Measurements from ENCODE around the gene NPY4R. TPM values are rescaled to one million over a fixed set of nuclear protein-coding genes. Genes with fewer than 3 reads are reported as not detected.
"Not testable (repeated sequence)": the region's sequence is repeated elsewhere in the genome, so short reads cannot be mapped to it uniquely, and the experiment has no call there.

Gene NPY4R
- polyA plus RNA-seq (2013), result 0.16 and 0.19 TPM in 2 replicates

- H4K8ac ChIP-seq (ENCODE audit: low read depth, low read length); H3K9me3 ChIP-seq (ENCODE audit: insufficient read depth, low read depth, low read length); H3K14ac ChIP-seq (ENCODE audit: low read length); H3K4me2 ChIP-seq (ENCODE audit: low read length); H4K91ac ChIP-seq (ENCODE audit: low read depth, low read length); H2AK5ac ChIP-seq (ENCODE audit: low read length); H3K79me1 ChIP-seq (ENCODE audit: low read length); H3K79me2 ChIP-seq (ENCODE audit: control insufficient read depth, insufficient read depth, low read length, poor library complexity); H3K9ac ChIP-seq (ENCODE audit: low read length); H3K4ac ChIP-seq (ENCODE audit: low read depth, low read length); H3K4me3 ChIP-seq (ENCODE audit: low read depth, low read length); H2BK5ac ChIP-seq (ENCODE audit: low read depth, low read length, poor library complexity); H3K23ac ChIP-seq (ENCODE audit: low read length); H3K4me1 ChIP-seq (ENCODE audit: control insufficient read depth in 1 of 2, insufficient read depth in 2 of 2, low read length in 2 of 2); DNase-seq; H3K27me3 ChIP-seq (ENCODE audit: insufficient read depth, low read length); H2BK120ac ChIP-seq (ENCODE audit: insufficient read depth, low read length, poor library complexity); H3K36me3 ChIP-seq (ENCODE audit: control insufficient read depth in 1 of 2, insufficient read depth in 2 of 2, low read length in 2 of 2); H2BK12ac ChIP-seq (ENCODE audit: low read length); H4K12ac ChIP-seq (ENCODE audit: low read depth, low read length); H3K18ac ChIP-seq (ENCODE audit: low read length); H3K27ac ChIP-seq (ENCODE audit: low read depth, low read length); H2AFZ ChIP-seq (ENCODE audit: insufficient read depth, low read length, poor library complexity): not testable (repeated sequence)
- no CpG with 5 or more reads among the region's 36 CpGs for WGBS (ENCODE audit: extremely low coverage, insufficient coverage, insufficient read length)
These were observed at the start of gene NPY4R for GRCh38 chr10:46465765-46466164. Gene NPY4R (minus strand): TSS chr10:46465958. CDS start chr10:46462635, 3,323 bp downstream.

- no peak for DNase-seq
- Histone ChIP-seq H2BK5ac (ENCODE audit: low read depth, low read length, poor library complexity) (no peak overlapping the region), H3K23ac (ENCODE audit: low read length) (no peak overlapping the region), H4K8ac (ENCODE audit: low read depth, low read length) (no peak overlapping the region), H2AK5ac (ENCODE audit: low read length) (no peak overlapping the region), H3K18ac (ENCODE audit: low read length) (no peak overlapping the region), H4K91ac (ENCODE audit: low read depth, low read length) (no peak overlapping the region), H2BK120ac (ENCODE audit: insufficient read depth, low read length, poor library complexity) (no peak overlapping the region), H3K4me3 (ENCODE audit: low read depth, low read length) (no peak overlapping the region), H3K4me2 (ENCODE audit: low read length) (no peak overlapping the region), H3K27ac (ENCODE audit: low read depth, low read length) (no peak overlapping the region), H3K79me1 (ENCODE audit: low read length) (no peaks in the 10 kb centered on the region), H2AFZ (ENCODE audit: insufficient read depth, low read length, poor library complexity) (no peak overlapping the region), H3K27me3 (ENCODE audit: insufficient read depth, low read length) (no peaks in the 10 kb centered on the region), H3K79me2 (ENCODE audit: control insufficient read depth, insufficient read depth, low read length, poor library complexity) (no peaks in the 10 kb centered on the region), H3K9me3 (ENCODE audit: insufficient read depth, low read depth, low read length) (peaks cover 9% of the 10 kb centered on the region), H2BK12ac (ENCODE audit: low read length) (no peak overlapping the region), H3K4me1 (ENCODE audit: control insufficient read depth in 1 of 2, insufficient read depth in 2 of 2, low read length in 2 of 2) (peaks cover 0 to 2% of the 10 kb centered on the region in 2 experiments), H3K36me3 (ENCODE audit: control insufficient read depth in 1 of 2, insufficient read depth in 2 of 2, low read length in 2 of 2) (no peaks in the 10 kb centered on the region), H4K12ac (ENCODE audit: low read depth, low read length) (no peak overlapping the region), H3K14ac (ENCODE audit: low read length) (no peak overlapping the region), H3K9ac (ENCODE audit: low read length) (no peak overlapping the region), H3K4ac (ENCODE audit: low read depth, low read length) (no peak overlapping the region)
These were observed 49.6 kb upstream of the NPY4R start for GRCh38 chr10:46515366-46515765.

GRCh38 chr10:46514899-46515298 lies 49.1 kb upstream of the NPY4R start:
- H3K14ac ChIP-seq (ENCODE audit: low read length), result no peak overlapping the region
- H2AFZ ChIP-seq (ENCODE audit: insufficient read depth, low read length, poor library complexity), result no peak overlapping the region
- no peak for DNase-seq
- peaks cover 0 to 2% of the 10 kb centered on the region in 2 experiments for H3K4me1 ChIP-seq (ENCODE audit: control insufficient read depth in 1 of 2, insufficient read depth in 2 of 2, low read length in 2 of 2)
- no peaks in the 10 kb centered on the region for H3K27me3 ChIP-seq (ENCODE audit: insufficient read depth, low read length)
- H2BK120ac ChIP-seq (ENCODE audit: insufficient read depth, low read length, poor library complexity), result no peak overlapping the region
- no peak overlapping the region for H3K9ac ChIP-seq (ENCODE audit: low read length)
- no peaks in the 10 kb centered on the region for H3K79me1 ChIP-seq (ENCODE audit: low read length)
- H2BK12ac ChIP-seq (ENCODE audit: low read length), result no peak overlapping the region
- no peak overlapping the region for H4K12ac ChIP-seq (ENCODE audit: low read depth, low read length)
- H4K8ac ChIP-seq (ENCODE audit: low read depth, low read length), result no peak overlapping the region
- H4K91ac ChIP-seq (ENCODE audit: low read depth, low read length), result no peak overlapping the region
- H3K27ac ChIP-seq (ENCODE audit: low read depth, low read length), result no peak overlapping the region
- H2AK5ac ChIP-seq (ENCODE audit: low read length), result no peak overlapping the region
- no peak overlapping the region for H3K18ac ChIP-seq (ENCODE audit: low read length)
- H3K23ac ChIP-seq (ENCODE audit: low read length), result peak overlapping the region; percentile 0
- H3K4me2 ChIP-seq (ENCODE audit: low read length), result no peak overlapping the region
- H3K4ac ChIP-seq (ENCODE audit: low read depth, low read length), result no peak overlapping the region
- no peaks in the 10 kb centered on the region for H3K79me2 ChIP-seq (ENCODE audit: control insufficient read depth, insufficient read depth, low read length, poor library complexity)
- WGBS (ENCODE audit: extremely low coverage, insufficient coverage, insufficient read length), result no CpG with 5 or more reads among the region's 3 CpGs
- no peak overlapping the region for H2BK5ac ChIP-seq (ENCODE audit: low read depth, low read length, poor library complexity)
- H3K4me3 ChIP-seq (ENCODE audit: low read depth, low read length), result no peak overlapping the region
- peaks cover 9% of the 10 kb centered on the region for H3K9me3 ChIP-seq (ENCODE audit: insufficient read depth, low read depth, low read length)
- no peaks in the 10 kb centered on the region for H3K36me3 ChIP-seq (ENCODE audit: control insufficient read depth in 1 of 2, insufficient read depth in 2 of 2, low read length in 2 of 2)

- Histone ChIP-seq H2AK5ac (ENCODE audit: low read length) (no peak overlapping the region), H3K4ac (ENCODE audit: low read depth, low read length) (no peak overlapping the region), H3K18ac (ENCODE audit: low read length) (no peak overlapping the region), H3K79me1 (ENCODE audit: low read length) (no peaks in the 10 kb centered on the region), H3K9ac (ENCODE audit: low read length) (no peak overlapping the region), H4K8ac (ENCODE audit: low read depth, low read length) (no peak overlapping the region), H3K27ac (ENCODE audit: low read depth, low read length) (no peak overlapping the region), H3K23ac (ENCODE audit: low read length) (no peak overlapping the region), H3K36me3 (ENCODE audit: control insufficient read depth in 1 of 2, insufficient read depth in 2 of 2, low read length in 2 of 2) (no peaks in the 10 kb centered on the region), H3K79me2 (ENCODE audit: control insufficient read depth, insufficient read depth, low read length, poor library complexity) (no peaks in the 10 kb centered on the region), H2AFZ (ENCODE audit: insufficient read depth, low read length, poor library complexity) (no peak overlapping the region), H3K14ac (ENCODE audit: low read length) (no peak overlapping the region), H3K9me3 (ENCODE audit: insufficient read depth, low read depth, low read length) (peaks cover 9% of the 10 kb centered on the region), H4K91ac (ENCODE audit: low read depth, low read length) (no peak overlapping the region), H2BK5ac (ENCODE audit: low read depth, low read length, poor library complexity) (no peak overlapping the region), H2BK120ac (ENCODE audit: insufficient read depth, low read length, poor library complexity) (no peak overlapping the region), H3K27me3 (ENCODE audit: insufficient read depth, low read length) (no peaks in the 10 kb centered on the region), H3K4me2 (ENCODE audit: low read length) (no peak overlapping the region), H3K4me3 (ENCODE audit: low read depth, low read length) (no peak overlapping the region), H2BK12ac (ENCODE audit: low read length) (no peak overlapping the region), H4K12ac (ENCODE audit: low read depth, low read length) (no peak overlapping the region), H3K4me1 (ENCODE audit: control insufficient read depth in 1 of 2, insufficient read depth in 2 of 2, low read length in 2 of 2) (peaks cover 0 to 2% of the 10 kb centered on the region in 2 experiments)
- no CpG with 5 or more reads among the region's 6 CpGs for WGBS (ENCODE audit: extremely low coverage, insufficient coverage, insufficient read length)
- no peak for DNase-seq
These were observed 48.7 kb upstream of the NPY4R start for GRCh38 chr10:46514431-46514861.

Measured in trophoblast cell (in vitro differentiated cells and primary cell).